ENCODE measurements around the gene PHC3. TPM values are rescaled to one million over a fixed set of nuclear protein-coding genes. Genes with fewer than 3 reads are reported as not detected.

Gene PHC3
- total and polyA plus RNA-seq, 2 of the 13 experiments (the other 11 are each of a cell fraction or from before 2014, with no cell fraction given): 24.1 to 49.0 TPM

DNA sequence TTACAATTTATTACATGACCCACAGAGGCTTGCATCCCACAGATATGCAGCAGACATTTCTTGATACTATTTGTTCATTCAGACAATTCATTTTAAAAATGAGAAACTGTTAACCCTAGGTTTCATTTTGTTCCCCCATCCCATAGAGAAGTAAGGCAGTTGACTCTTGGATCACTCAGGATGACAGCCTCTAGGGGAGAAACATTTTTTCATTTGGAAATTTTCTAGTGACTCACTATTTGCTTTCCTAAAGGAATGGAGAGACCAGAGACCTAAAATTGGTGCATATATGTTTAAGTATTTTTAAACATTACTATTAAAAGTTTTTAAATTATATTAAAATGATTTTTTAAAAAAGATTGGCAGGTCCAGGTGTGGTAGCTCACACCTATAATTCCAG is 19.5 kb upstream of the PHC3 start (continued):
- TF ChIP-seq ASH2L (IDR thresholded peaks at IDR 0.05; ENCODE audit: insufficient read length, low read depth, low read length): no peak

DNA sequence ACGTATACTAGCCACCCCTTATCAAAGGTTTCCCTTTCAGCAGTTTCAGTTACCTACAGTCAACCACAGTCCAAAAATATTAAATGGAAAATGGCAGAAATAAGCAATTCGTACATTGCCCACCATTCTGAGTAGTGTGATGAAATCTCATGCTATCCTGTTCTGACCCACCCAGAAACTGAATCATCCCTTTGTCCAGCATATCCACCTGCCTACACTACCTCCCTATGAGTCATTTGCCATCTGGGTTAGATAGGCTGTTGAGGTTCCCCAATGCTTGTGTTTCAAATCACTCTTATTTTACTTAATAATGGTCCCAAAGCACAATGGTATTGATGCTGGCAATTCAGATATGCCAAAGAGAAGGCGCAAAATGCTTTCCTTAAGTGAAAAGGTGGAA is 15.3 kb upstream of the PHC3 start:
- BruUV-seq (replicated peaks): no TSS peak
- ATAC-seq (peak; percentile 72), FAIRE-seq (no peak), DNase-seq (ENCODE audit: low spot score) (peak; percentile 36)
- Histone ChIP-seq H3K36me3 (replicated peaks in 1 of 2; ENCODE audit: control insufficient read depth in 1 of 2, insufficient read depth in 2 of 2, low read length in 2 of 2) (no peaks in the 10 kb centered on the region), H3K27ac (ENCODE audit: extremely low read length, insufficient read depth, low read length) (no peak overlapping the region), H3K79me2 (ENCODE audit: insufficient read depth, low read length) (no peaks in the 10 kb centered on the region), H2AFZ (ENCODE audit: low read length) (no peak overlapping the region), H3K4me2 (ENCODE audit: low read depth, low read length) (no peak overlapping the region), H4K20me1 (ENCODE audit: insufficient read depth, low read length) (no peaks in the 10 kb centered on the region), H3K4me3 (replicated peaks in 1 of 3; ENCODE audit: insufficient read depth in 1 of 3, low read depth in 2 of 3, low read length in 3 of 3) (no peak overlapping the region), H3K9ac (ENCODE audit: insufficient read depth, low read depth, low read length) (no peak overlapping the region), H3K9me3 (ENCODE audit: low read length) (no peaks in the 10 kb centered on the region), H3K27me3 (ENCODE audit: control insufficient read depth in 1 of 2, insufficient read depth in 2 of 2, low read length in 2 of 2) (no peaks in the 10 kb centered on the region), H3K4me1 (ENCODE audit: insufficient read depth, low read length) (peaks cover 35% of the 10 kb centered on the region)
- TF ChIP-seq ZNF878 (CRISPR knock-in tag; IDR thresholded peaks at IDR 0.05) (no peak), FOSL2 (CRISPR knock-in tag; IDR thresholded peaks at IDR 0.05) (peak; percentile 78), CEBPB (IDR thresholded peaks at IDR 0.05; ENCODE audit: borderline replicate concordance, low read depth, low read length) (peak; percentile 12; the same call in 1 of the 2 replicates), CEBPG (CRISPR knock-in tag; IDR thresholded peaks at IDR 0.05) (0 out of 2 replicates have a peak, but pooled peaks have one; percentile 15), SETDB1 (CRISPR knock-in tag; IDR thresholded peaks at IDR 0.05; ENCODE audit: borderline replicate concordance) (no peak)
- TF ChIP-seq, protein P1, sequence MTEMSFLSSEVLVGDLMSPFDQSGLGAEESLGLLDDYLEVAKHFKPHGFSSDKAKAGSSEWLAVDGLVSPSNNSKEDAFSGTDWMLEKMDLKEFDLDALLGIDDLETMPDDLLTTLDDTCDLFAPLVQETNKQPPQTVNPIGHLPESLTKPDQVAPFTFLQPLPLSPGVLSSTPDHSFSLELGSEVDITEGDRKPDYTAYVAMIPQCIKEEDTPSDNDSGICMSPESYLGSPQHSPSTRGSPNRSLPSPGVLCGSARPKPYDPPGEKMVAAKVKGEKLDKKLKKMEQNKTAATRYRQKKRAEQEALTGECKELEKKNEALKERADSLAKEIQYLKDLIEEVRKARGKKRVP (CRISPR knock-in tag; IDR thresholded peaks at IDR 0.05): 0 out of 4 replicates have a peak, but pooled peaks of 1 of the 2 experiments have one; percentile 16
- 52% methylated on average over 3 of the region's 3 CpGs for WGBS (ENCODE audit: low lambda C conversion rate)
- in situ Hi-C loops (cut with HindIII; ENCODE audit: extremely low pct_ligation_motif_present, low pct_unique_long_range_greater_than_20kb): no loop called here
- POLR2A ChIA-PET: no interaction called here
- intact Hi-C loops (cut with micrococcal nuclease; ENCODE audit: unreplicated experiment): no loop called here
- CTCF ChIA-PET (ENCODE audit: low intra/inter-chr PET ratio, low total read pairs): no interaction called here
